OCI-LY7 (cell line): ENCODE measurements around the gene MARK3.

Source experiments
- EZH2phosphoT487 ChIP-seq: fragments of 200-600 bp; sonication (generic); IDR thresholded peaks from 2 replicates; pipeline ENCODE4 v1.6.1; 2018; ENCODE audit warnings: low read depth, borderline replicate concordance, mild to moderate bottlenecking, mixed run types, antibody characterized with exemption, low read length, moderate library complexity, mixed read lengths
- TF ChIP-seq, protein P1 (sequence below): fragments of 200-600 bp; sonication (generic); conservative IDR thresholded peaks from 2 replicates; pipeline ENCODE4 v1.5.1; 2014; ENCODE audit warnings: mild to moderate bottlenecking, antibody characterized with exemption, low read length, moderate library complexity, mixed read lengths

DNA sequence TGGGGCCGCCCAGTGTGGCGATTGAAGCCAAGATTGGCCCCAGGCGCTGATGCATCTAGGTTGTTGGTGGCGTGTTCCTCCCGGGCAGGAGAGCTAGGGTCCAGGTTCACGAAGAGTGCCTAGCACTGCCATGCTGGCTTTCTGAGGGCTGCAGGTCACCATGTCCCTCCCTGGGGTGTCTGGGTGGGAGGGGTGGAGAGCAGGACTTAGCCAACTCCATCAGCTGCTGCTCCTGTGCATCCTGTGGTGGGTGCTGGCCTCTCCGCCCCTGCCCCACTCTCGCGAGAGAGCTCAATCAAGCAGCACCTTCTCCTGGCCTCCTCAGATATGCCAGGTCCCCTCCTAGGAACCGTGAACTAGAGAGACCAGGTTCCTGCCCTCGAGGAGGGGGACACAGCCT, 145.6 kb downstream of the MARK3 start:
- TF ChIP-seq, protein P1, sequence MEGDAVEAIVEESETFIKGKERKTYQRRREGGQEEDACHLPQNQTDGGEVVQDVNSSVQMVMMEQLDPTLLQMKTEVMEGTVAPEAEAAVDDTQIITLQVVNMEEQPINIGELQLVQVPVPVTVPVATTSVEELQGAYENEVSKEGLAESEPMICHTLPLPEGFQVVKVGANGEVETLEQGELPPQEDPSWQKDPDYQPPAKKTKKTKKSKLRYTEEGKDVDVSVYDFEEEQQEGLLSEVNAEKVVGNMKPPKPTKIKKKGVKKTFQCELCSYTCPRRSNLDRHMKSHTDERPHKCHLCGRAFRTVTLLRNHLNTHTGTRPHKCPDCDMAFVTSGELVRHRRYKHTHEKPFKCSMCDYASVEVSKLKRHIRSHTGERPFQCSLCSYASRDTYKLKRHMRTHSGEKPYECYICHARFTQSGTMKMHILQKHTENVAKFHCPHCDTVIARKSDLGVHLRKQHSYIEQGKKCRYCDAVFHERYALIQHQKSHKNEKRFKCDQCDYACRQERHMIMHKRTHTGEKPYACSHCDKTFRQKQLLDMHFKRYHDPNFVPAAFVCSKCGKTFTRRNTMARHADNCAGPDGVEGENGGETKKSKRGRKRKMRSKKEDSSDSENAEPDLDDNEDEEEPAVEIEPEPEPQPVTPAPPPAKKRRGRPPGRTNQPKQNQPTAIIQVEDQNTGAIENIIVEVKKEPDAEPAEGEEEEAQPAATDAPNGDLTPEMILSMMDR = no peak
- no peak for TF ChIP-seq EZH2phosphoT487
